Right lobe of liver (tissue), 4 donors: ENCODE results near the gene CCL22.

Source experiments
- POLR2A ChIP-seq: fragments of 450-650 bp; IDR thresholded peaks from one replicate; pipeline ENCODE4 v1.6.1; 2017; ENCODE audit warnings: antibody characterized with exemption, mild to moderate bottlenecking
- TF ChIP-seq, protein P1 (sequence below), 4 donors: fragments of 200-600 bp in 3 of 4; fragments of 450-650 bp in 1 of 4; IDR thresholded peaks; one replicate each; pipeline versions ENCODE4 v1.5.1 to v1.8.0; 2016 to 2022; ENCODE audit warnings: antibody characterized with exemption in 4 of 4, mild to moderate bottlenecking in 2 of 4
- donor health status: DM: no; HTN: no; CAD: no.
- donor health status: DM: no; HTN: no; CAD: no.
- donor health status: DM: no; HTN: yes; CAD: no.

DNA sequence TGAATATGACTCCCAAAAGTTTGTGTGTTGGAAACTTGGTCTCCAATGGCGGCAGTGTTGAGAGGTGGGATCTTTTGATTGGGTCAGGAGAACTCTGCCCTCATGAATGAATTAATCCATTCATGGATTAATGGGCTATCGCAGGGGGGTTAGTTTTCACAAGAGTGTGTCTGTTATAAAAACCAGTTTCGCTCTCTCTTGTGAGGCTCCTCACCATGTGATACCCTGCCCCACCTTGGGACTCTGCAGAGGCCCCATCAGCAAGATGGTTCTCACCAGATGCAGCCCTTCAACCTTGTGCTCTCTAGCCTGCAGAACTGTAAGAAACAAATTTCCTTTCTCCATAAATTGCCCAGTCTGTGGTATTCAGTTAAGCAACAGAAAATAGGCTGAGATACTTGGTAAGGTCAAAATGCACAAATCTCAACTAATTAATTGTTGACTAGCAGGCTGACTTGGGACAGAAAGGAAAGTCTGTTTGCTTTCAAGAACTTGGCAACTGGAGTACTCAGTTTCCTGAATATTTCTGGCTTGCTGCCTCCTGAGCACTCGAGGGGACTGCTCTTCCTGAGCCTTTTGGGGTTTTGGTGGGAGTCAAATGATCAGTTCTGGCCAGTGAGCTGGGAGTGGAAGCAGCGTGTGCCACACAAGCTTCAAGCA is 32.2 kb downstream of the CCL22 start:
- TF ChIP-seq, protein P1, sequence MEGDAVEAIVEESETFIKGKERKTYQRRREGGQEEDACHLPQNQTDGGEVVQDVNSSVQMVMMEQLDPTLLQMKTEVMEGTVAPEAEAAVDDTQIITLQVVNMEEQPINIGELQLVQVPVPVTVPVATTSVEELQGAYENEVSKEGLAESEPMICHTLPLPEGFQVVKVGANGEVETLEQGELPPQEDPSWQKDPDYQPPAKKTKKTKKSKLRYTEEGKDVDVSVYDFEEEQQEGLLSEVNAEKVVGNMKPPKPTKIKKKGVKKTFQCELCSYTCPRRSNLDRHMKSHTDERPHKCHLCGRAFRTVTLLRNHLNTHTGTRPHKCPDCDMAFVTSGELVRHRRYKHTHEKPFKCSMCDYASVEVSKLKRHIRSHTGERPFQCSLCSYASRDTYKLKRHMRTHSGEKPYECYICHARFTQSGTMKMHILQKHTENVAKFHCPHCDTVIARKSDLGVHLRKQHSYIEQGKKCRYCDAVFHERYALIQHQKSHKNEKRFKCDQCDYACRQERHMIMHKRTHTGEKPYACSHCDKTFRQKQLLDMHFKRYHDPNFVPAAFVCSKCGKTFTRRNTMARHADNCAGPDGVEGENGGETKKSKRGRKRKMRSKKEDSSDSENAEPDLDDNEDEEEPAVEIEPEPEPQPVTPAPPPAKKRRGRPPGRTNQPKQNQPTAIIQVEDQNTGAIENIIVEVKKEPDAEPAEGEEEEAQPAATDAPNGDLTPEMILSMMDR (IDR thresholded peaks at IDR 0.05), result no peak
- TF ChIP-seq POLR2A, result no peak
